Memory B cell (primary cell): ENCODE measurements around the gene PAIP1.
"Not testable (repeated sequence)": the region's sequence is repeated elsewhere in the genome, so short reads cannot be mapped to it uniquely, and the experiment has no call there.

Source experiments
- ATAC-seq: fragments of 150-1000 bp; cut with Tn5 transposase; 2 replicates; pipeline ENCODE4 v1.10.0; 2021; ENCODE audit warnings: low read depth, mild to moderate bottlenecking, moderate library complexity
- DNase-seq, 2 donors: peaks; one replicate each; pipeline ENCODE4 v3.0.0; 2022; ENCODE audit warnings: low spot score in 2 of 2
- H3K27ac Mint-ChIP-seq: one replicate; pipeline ENCODE4 v1.8.0; 2022; ENCODE audit warnings: mild to moderate bottlenecking, moderate library complexity, mixed read lengths
- H3K27me3 Mint-ChIP-seq: one replicate; pipeline ENCODE4 v1.8.0; 2022; ENCODE audit warnings: mixed read lengths
- H3K36me3 Mint-ChIP-seq: one replicate; pipeline ENCODE4 v1.8.0; 2022; ENCODE audit warnings: mild to moderate bottlenecking, mixed read lengths
- H3K4me1 Mint-ChIP-seq: one replicate; pipeline ENCODE4 v1.8.0; 2022; ENCODE audit warnings: mixed read lengths
- H3K4me3 Mint-ChIP-seq: one replicate; pipeline ENCODE4 v1.8.0; 2022; ENCODE audit warnings: mild to moderate bottlenecking, moderate library complexity, mixed read lengths
- H3K9me3 Mint-ChIP-seq: one replicate; pipeline ENCODE4 v1.8.0; 2022; ENCODE audit warnings: mixed read lengths

PAIP1 gene

DNA sequence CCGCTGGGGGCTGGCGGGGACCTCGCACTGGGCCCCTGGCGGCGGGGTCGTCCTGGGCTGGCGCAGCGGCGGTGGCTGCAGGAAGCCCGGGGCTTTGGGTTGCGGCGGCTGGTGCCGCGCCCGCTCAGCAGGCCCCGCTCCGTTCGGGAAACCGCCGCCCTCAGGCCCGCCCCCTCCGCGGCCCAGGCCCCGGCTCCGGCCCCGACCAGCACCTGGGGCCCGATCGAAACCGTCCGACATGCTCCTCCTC is 345 bp downstream of the PAIP1 start:
- H3K27ac Mint-ChIP-seq = peak overlapping the region; percentile 92
- H3K27me3 Mint-ChIP-seq, H3K36me3 Mint-ChIP-seq, DNase-seq, H3K9me3 Mint-ChIP-seq, H3K4me1 Mint-ChIP-seq: not testable (repeated sequence)
- H3K4me3 Mint-ChIP-seq = peak overlapping the region; percentile 91
- ATAC-seq = peak; percentile 84

DNA sequence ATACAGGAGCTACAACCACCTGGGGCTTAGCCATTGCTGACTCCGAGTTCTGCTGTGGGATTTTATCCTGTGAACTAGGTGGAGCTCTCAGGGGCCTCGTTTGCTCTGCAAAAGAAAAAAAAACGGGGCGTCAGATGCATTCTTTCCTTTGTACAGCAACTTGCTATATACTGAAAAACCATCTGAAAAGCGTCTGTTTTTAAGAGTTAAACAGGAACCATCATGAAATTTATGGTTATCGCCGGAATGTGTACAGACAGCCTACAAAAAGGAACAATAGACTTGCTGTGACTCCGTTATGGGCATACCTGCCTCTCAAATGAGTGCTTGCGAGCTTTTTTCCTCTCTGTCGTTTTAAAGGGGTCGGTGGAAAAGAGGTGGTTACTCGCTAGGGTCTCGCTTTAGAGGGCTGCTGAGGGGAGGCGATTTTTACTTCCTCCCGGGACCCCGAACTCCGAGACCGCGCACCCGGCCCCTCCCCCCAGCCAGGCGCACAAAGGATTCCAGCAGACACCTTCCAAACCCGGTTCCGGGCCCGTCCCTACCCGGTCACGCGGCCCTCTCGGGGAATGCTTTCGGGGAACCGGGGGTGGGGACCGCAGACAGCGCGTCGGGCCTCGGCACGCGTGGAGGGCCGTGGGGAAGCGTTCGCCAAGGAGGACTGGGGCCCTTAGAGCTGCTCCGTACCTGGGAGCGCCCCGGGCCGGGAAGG is 826 bp downstream of the PAIP1 start:
- DNase-seq (peak in 1 of 2 donors; percentile 13), ATAC-seq (no peak)
- Mint-ChIP-seq H3K36me3 (no peaks in the 10 kb centered on the region), H3K27me3 (peaks cover 2% of the 10 kb centered on the region), H3K4me3 (peak overlapping the region; percentile 85), H3K4me1 (peaks cover 10% of the 10 kb centered on the region), H3K9me3 (no peaks in the 10 kb centered on the region), H3K27ac (peak overlapping the region; percentile 92)

DNA sequence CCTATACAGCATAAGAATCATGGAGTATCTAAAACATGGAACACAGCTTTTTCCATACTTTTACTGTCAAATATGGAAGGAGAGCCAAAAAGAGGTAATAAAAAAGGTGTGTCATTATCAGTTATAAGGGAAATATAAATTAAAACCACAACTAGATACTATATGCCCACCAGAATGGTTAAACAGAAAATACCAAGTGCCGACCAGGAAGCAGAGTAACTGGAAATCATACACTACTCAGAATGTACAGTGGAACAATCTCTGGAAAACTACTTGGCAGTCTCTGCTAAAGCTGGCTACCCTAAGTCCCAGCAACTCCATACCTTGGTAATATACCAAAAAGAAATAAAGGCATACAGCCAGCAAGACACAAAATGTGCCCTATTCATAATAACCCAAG is 2.4 kb downstream of the PAIP1 start:
- Mint-ChIP-seq H3K27me3 (peaks cover 2% of the 10 kb centered on the region), H3K27ac (no peak overlapping the region), H3K4me1 (peaks cover 12% of the 10 kb centered on the region), H3K36me3 (peaks cover 3% of the 10 kb centered on the region), H3K9me3 (no peaks in the 10 kb centered on the region), H3K4me3 (no peak overlapping the region)
- no peak for DNase-seq
- no peak for ATAC-seq

DNA sequence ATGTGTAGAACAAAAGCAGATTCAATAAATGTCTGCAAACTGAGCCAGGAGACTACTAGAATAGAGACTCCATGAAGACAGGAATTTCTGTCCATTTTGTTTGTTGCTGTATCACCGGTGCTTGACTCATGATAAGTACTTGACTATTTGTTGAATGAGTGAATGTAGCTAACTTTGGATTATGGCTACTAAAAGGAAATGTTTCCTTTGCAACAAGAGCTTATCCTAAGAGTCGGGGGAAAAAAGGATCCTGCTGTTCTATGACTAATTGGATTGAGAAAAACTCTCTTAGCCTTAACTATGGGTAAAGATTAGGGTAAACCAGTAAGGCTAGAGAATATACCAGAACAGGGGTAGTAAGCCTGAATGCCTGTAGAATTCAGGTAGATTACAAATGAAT is 3.5 kb downstream of the PAIP1 start:
- H3K27me3 Mint-ChIP-seq = no peaks in the 10 kb centered on the region
- DNase-seq (no peak), ATAC-seq (no peak)
- no peaks in the 10 kb centered on the region for H3K9me3 Mint-ChIP-seq
- peaks cover 14% of the 10 kb centered on the region for H3K4me1 Mint-ChIP-seq
- no peak overlapping the region for H3K27ac Mint-ChIP-seq
- H3K36me3 Mint-ChIP-seq = peaks cover 7% of the 10 kb centered on the region
- no peak overlapping the region for H3K4me3 Mint-ChIP-seq

DNA sequence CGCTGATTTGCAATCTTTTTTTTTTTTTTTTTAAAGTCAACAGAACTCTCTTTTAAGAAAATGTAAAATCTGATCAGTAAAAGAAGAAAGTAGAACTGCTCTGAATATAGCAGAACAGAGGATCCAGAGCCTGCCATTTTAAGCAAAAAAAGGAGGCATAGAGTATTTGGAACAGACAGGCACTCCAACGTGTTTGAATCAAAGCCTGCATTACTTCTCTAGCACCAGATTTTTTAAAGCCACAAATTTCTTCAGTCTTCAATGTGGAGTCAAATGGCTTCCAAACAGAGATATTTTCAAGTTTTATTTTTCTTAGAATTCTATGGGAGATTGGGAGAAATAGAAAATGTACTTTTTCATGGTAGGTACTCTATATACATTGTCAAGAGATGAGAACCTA is 5.1 kb downstream of the PAIP1 start:
- DNase-seq = no peak
- Mint-ChIP-seq H3K27ac (no peak overlapping the region), H3K4me1 (peaks cover 11% of the 10 kb centered on the region), H3K27me3 (no peaks in the 10 kb centered on the region), H3K9me3 (no peaks in the 10 kb centered on the region), H3K36me3 (peaks cover 14% of the 10 kb centered on the region), H3K4me3 (no peak overlapping the region)
- no peak for ATAC-seq

DNA sequence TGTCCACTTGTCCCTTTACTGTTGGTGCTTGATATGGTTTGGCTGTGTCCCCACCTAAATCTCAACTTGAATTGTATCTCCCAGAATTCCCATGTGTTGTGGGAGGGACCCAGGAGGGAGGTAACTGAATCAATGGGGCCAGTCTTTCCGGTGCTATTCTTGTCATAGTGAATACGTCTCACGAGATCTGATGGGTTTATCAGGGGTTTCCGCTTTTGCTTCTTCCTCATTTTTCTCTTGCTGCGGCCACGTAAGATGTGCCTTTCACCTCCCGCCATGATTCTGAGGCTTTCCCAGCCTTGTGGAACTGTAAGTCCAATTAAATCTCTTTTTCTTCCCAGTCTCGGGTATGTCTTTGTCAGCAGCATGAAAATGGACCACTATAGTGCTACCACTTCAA is 7.6 kb downstream of the PAIP1 start:
- H3K4me1 Mint-ChIP-seq, H3K4me3 Mint-ChIP-seq, DNase-seq, H3K27ac Mint-ChIP-seq, H3K27me3 Mint-ChIP-seq, H3K9me3 Mint-ChIP-seq, ATAC-seq: not testable (repeated sequence)
- peaks cover 26% of the 10 kb centered on the region for H3K36me3 Mint-ChIP-seq

DNA sequence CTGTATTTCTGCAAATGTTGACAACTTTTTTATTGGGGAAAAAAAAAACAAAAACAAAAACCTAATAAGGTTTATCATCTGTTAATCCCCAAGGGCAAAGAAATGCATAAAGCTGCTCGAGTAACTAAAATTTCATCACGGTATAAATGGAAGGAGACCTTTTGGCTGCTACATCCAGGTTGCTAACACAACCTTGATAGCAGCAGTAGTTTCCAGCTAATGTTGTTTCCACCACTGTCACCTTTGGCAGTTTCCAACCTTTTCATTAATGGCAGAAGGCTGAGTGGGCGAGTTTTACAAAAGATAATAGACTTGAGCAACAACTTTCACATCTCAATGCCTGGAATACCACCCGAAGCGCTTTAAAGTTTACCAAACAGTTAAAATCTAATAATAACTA is 8.5 kb downstream of the PAIP1 start:
- Mint-ChIP-seq H3K4me3 (no peak overlapping the region), H3K36me3 (peaks cover 29% of the 10 kb centered on the region), H3K9me3 (no peaks in the 10 kb centered on the region), H3K27ac (no peak overlapping the region), H3K4me1 (peaks cover 8% of the 10 kb centered on the region), H3K27me3 (no peaks in the 10 kb centered on the region)
- DNase-seq (no peak), ATAC-seq (no peak)

DNA sequence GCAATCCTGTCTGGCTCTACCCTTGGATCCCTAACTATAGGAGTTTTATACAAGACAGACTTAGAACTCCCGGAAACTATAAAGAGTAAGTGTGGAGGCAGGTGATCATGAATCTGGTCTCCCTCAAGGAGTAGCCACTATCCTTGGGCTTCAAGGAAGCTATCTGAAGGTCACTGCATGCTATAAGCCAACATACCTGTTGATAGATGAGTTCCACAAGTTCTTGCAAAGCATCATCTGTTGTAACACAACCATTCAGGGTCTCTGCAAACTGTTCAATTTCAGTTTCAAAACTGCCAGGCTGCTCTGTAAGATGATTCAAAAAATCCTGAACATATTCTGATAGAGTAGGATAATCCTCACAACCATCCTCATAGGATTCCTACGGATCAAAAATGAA is 9.3 kb downstream of the PAIP1 start:
- Mint-ChIP-seq H3K36me3 (peaks cover 30% of the 10 kb centered on the region), H3K27ac (no peak overlapping the region), H3K27me3 (no peaks in the 10 kb centered on the region), H3K4me1 (peaks cover 8% of the 10 kb centered on the region), H3K4me3 (no peak overlapping the region), H3K9me3 (no peaks in the 10 kb centered on the region)
- DNase-seq = no peak
- no peak for ATAC-seq

DNA sequence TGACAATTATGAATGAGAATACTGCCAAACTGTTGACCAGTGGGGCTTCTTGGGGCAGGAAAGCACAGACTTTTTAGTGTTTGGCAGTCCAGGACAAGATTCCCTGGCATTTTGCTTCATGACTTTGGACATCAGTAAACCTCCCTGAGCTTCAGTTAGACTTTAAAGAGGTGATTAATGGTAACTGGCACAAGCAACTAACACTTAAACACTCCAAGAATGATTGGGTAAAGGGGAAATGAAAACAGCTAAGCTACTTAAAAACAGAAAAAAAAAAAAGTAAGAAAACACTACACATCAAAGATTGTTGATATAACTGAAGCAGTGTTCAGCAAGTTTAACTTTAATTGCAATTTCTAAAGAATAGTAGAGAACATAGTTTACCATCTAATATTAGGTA is 13.4 kb downstream of the PAIP1 start:
- DNase-seq = no peak
- Mint-ChIP-seq H3K27ac (no peak overlapping the region), H3K27me3 (no peaks in the 10 kb centered on the region), H3K4me3 (no peak overlapping the region), H3K9me3 (no peaks in the 10 kb centered on the region), H3K4me1 (peaks cover 7% of the 10 kb centered on the region), H3K36me3 (peaks cover 24% of the 10 kb centered on the region)
- no peak for ATAC-seq

DNA sequence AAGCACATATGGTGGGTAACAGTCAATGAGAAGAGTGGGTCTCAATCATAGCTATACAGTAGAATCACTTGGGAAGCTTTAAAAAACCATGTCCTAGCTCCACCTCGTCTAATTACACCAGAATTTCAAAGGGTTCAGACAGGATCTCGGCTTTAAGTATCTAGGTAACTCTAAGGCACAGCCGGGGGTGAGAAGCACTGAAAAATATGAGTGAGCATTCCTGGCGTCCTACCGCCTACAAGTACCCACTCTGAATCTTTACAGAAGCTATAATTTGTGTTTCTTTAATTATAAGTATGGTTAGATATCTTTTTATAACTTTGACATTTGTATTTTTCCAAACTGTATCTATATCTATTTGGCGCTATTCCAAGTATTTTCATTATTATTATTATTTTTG is 16.1 kb downstream of the PAIP1 start:
- Mint-ChIP-seq H3K9me3 (no peaks in the 10 kb centered on the region), H3K27me3 (no peaks in the 10 kb centered on the region), H3K4me3 (no peak overlapping the region), H3K27ac (no peak overlapping the region), H3K4me1 (peaks cover 7% of the 10 kb centered on the region), H3K36me3 (peaks cover 22% of the 10 kb centered on the region)
- ATAC-seq = no peak
- no peak for DNase-seq

DNA sequence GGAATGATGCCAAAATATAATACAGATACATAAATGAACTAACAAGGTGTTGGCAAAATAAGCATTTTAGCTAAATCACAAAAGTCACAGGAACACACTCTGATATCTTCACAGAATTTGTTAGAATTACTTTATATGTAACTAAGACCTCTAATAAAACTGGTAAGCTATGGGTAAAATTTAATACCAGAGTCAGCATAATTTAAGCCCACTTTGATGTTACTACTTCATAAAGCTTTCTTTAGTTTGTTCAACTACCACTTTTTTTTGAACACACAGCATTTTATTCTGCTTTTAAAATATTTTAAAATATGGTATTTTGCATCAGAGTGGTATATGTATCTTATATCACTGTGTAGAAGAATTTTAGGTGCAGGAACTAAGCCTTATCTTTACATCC is 19.9 kb downstream of the PAIP1 start:
- Mint-ChIP-seq H3K4me1 (peaks cover 7% of the 10 kb centered on the region), H3K27ac (no peak overlapping the region), H3K9me3 (no peaks in the 10 kb centered on the region), H3K36me3 (peaks cover 25% of the 10 kb centered on the region), H3K4me3 (no peak overlapping the region), H3K27me3 (no peaks in the 10 kb centered on the region)
- DNase-seq (no peak), ATAC-seq (no peak)

DNA sequence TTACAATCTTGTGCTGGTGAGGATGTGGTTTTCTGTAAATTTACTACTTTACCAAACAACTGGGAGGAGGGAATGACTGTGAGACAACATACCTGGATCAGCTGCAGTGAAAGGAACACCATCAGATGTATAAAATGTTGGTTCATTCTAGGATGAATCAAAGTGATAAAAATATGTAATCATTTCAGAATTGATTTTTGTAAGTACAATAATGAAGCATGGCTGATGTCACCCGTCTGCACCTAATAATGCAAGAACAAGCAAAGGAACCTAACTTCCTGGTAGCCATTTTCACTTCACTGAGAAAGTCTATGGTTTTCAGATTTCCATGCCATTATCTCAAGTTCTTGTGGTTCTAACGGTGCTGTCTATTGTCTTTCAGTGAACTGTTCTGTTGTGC is 23.2 kb downstream of the PAIP1 start:
- DNase-seq = no peak
- no peak overlapping the region for H3K4me3 Mint-ChIP-seq
- H3K36me3 Mint-ChIP-seq = peaks cover 28% of the 10 kb centered on the region
- no peak overlapping the region for H3K27ac Mint-ChIP-seq
- ATAC-seq = no peak
- H3K27me3 Mint-ChIP-seq = no peaks in the 10 kb centered on the region
- H3K9me3 Mint-ChIP-seq = no peaks in the 10 kb centered on the region
- peaks cover 1% of the 10 kb centered on the region for H3K4me1 Mint-ChIP-seq

DNA sequence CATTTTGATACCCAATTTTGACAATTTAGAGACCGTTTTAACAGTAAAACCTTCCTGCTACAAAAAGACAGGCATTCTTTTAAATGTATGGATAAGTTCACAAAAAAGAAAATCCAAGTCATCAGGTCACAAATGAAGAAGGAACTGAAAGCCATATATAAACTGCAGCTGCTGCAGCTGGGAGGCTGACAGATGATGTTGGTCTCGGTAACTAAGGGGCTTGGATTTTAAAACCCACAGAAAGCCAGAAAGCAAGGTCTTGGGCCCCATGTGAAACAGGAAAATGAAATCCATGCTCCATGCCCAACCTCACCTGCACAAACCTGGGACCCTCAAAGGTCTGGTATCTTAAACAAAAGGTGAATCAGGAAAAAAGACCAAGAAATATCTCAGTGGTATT is 26.2 kb downstream of the PAIP1 start:
- Mint-ChIP-seq H3K4me1 (no peaks in the 10 kb centered on the region), H3K4me3 (no peak overlapping the region), H3K27ac (no peak overlapping the region), H3K27me3 (no peaks in the 10 kb centered on the region), H3K36me3 (peaks cover 30% of the 10 kb centered on the region), H3K9me3 (no peaks in the 10 kb centered on the region)
- ATAC-seq = no peak
- no peak for DNase-seq

DNA sequence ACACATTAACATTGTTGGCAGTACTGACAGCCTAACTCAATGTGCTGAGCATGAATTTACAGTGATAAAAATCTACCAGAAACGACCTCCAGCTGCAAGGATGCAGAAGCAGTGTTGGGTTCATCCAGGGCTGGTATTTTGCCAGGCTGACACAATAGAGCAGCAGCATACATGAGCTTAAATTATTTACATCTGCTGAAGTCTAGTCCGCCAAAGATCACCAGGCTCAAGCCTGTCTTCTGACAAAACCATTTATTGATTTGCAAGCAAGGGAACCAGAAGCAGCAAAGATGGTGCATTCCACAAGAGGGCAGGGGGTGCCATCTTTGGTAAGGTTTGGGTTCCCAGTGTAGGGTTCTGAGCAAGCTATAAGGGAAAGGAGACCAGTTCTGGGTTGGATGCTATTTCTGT is 33.2 kb downstream of the PAIP1 start:
- Mint-ChIP-seq H3K27me3 (no peaks in the 10 kb centered on the region), H3K9me3 (no peaks in the 10 kb centered on the region), H3K4me3 (no peak overlapping the region), H3K4me1 (peaks cover 2% of the 10 kb centered on the region), H3K36me3 (peaks cover 15% of the 10 kb centered on the region), H3K27ac (no peak overlapping the region)
- DNase-seq (no peak), ATAC-seq (no peak)

DNA sequence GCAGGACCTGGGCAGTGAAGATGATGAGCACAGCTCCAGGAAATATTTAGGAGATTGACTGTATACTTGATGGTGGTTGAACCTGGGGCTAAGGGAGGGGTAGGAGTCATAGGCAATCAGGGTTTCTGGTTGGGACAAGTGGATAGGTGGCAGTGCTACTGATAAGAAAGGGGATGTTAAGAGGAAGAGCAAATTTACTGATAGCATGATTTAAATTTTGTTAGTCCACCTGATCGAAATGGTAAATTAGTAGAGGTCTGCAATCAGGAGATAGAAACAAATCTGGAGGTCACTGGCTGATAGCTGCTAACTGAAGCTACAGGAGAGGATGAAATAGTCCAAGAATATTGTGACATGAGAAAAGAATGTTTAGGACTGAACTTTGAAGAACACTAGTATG is 36.3 kb downstream of the PAIP1 start:
- Mint-ChIP-seq H3K36me3 (peaks cover 7% of the 10 kb centered on the region), H3K4me1 (peaks cover 2% of the 10 kb centered on the region), H3K9me3 (no peaks in the 10 kb centered on the region), H3K4me3 (no peak overlapping the region), H3K27ac (peak overlapping the region; percentile 6), H3K27me3 (no peaks in the 10 kb centered on the region)
- DNase-seq (no peak), ATAC-seq (no peak)
